Caki2 (cell line): ENCODE data around the gene PRC1. TPM values are rescaled to one million over a fixed set of nuclear protein-coding genes. Genes with fewer than 3 reads are reported as not detected.
"Not testable (repeated sequence)": the region's sequence is repeated elsewhere in the genome, so short reads cannot be mapped to it uniquely, and the experiment has no call there.

Experiments
- DNase-seq: peaks from one replicate; pipeline ENCODE4 v3.0.0-alpha.2; 2015; ENCODE audit warnings: low read depth
- in situ Hi-C: cut with HindIII; loops from 2 replicates; pipeline ENCODE4 v1.10.0; 2016; ENCODE audit warnings: low sequenced_read_pairs, low pct_unique_long_range_greater_than_20kb, mixed read lengths
- total RNA-seq: library from RNA; depleted of rRNA; stranded (reverse); fragments of >200 nt; shearing (Covaris generic); gene quantifications from 2 replicates; pipeline ENCODE4 v1.2.3, GENCODE V29; 2014; ENCODE audit warnings: low replicate concordance; rRNA removed

Gene PRC1, protein sequence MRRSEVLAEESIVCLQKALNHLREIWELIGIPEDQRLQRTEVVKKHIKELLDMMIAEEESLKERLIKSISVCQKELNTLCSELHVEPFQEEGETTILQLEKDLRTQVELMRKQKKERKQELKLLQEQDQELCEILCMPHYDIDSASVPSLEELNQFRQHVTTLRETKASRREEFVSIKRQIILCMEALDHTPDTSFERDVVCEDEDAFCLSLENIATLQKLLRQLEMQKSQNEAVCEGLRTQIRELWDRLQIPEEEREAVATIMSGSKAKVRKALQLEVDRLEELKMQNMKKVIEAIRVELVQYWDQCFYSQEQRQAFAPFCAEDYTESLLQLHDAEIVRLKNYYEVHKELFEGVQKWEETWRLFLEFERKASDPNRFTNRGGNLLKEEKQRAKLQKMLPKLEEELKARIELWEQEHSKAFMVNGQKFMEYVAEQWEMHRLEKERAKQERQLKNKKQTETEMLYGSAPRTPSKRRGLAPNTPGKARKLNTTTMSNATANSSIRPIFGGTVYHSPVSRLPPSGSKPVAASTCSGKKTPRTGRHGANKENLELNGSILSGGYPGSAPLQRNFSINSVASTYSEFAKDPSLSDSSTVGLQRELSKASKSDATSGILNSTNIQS
- 164 and 189 TPM in 2 replicates for total RNA-seq

DNA sequence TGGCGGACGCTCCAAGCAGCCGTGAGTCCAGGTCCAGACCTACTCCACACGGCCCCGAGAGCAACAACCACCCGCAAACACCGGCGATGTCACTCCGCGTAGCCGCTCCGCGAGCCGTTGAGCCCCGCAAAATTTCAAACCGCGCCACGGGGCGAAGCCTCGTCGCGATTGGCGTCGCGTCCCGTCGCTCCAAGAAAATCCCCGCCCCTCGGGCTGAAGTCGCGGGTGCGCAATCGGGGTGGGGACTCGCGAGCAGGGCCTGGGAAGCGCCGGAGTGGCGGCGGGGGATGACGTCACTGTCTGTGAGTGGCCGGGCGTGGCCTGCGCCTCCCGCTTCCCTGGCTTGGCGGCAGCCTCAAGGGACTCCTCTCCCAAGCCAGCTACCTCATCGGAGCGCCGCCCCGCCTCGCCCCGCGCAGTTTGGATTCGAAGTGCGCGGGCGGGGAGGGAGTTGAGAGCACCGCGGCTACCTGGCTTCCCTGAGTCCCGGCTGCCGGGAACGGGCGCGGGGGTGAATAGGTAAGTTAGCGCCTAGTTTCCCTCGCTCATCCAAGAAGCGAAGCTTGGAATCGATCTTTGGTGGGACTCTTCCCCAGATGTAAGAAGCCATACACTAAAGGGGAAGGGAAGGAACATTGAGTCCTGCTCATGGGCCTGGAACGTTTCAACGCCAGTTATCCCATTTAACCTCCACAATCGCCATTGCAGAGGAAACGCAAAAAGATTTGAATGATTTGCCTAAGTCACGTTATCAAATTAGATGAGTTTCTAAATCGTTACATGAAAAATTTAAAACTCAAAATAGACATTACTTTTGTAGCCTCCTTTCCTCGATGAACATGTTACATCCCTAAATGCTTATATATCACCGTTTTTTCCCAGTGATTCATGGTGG is at the start of gene PRC1:
Gene PRC1, minus strand, starts transcription at position 119 of the 895 bp plus-strand sequence. Its CDS starts 118 bp downstream, at position 1.
- in situ Hi-C loops = no loop called here
- DNase-seq = peak; percentile 98

GRCh38 chr15:91043202-91043874 is 49.0 kb upstream of the PRC1 start:
- in situ Hi-C loops = no loop called here
- DNase-seq = no peak

GRCh38 chr15:91040856-91041255 is 46.5 kb upstream of the PRC1 start:
- no peak for DNase-seq
- in situ Hi-C loops = no loop called here

DNA sequence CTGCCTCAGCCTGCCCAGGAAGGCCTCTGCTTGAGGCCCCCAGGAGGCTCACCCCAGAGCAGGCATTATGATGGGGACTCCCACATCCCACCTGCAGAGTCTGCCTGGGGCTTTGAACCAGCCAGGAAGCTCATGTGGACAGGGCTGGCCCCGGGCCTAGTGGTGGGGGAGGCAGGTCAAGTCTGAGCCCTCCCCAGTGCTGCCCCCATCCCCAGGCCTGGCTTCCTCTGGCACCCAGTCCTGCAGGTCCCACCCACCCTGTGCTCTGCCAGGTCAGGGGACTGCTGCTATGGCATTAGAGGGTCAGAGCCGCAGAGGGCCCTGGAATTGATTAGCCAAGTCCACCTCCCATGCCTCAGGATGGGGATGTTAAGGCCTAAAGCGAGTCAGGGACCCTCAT is 45.7 kb upstream of the PRC1 start:
- no peak for DNase-seq
- in situ Hi-C loops = no loop called here

DNA sequence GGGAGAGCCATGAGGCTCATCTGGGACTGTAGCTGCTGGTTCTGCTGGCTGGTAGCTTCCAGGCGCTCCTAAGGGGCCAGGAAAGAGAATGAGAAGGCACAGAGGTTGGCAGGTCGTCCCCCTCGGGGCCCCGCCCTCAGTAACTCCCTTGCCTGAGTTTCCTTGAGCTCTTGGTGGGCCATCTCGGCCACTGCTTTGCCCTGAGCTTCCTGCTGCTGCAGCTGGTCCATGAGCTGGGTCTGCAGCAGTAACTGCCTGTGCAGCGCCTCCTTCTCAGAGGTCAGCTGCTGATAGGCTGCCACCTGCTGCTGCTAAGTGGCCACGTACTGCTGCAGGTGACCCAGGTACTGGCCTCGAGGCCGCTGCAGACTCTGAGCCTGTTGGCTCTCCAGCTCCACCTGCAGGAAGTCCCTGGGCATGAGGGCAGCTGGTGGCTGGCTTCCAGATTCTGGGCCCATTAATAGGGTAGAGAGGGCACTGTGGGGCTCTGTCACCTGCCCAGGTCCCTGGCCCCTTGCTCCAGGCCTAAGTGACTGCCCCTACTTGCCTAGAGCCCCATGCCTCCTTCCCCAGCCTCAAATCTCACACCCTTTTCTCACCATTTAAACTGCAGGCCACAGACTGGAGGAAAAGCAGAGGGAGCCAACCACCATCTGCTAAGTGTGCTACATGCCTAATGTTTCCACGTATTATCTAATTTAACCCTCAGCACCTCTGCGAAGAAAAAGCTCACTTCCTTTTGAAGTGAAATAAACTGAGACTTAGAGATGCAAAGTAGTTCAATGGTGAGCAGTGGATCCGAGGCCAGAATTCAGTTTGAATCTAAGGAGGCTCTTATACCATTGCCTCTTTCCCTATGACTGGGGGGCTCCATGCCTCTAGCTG is 38.8 kb upstream of the PRC1 start:
- peak; percentile 25 for DNase-seq
- in situ Hi-C loops = no loop called here

GRCh38 chr15:91031796-91032195 is 37.5 kb upstream of the PRC1 start:
- in situ Hi-C loops = no loop called here
- no peak for DNase-seq

DNA sequence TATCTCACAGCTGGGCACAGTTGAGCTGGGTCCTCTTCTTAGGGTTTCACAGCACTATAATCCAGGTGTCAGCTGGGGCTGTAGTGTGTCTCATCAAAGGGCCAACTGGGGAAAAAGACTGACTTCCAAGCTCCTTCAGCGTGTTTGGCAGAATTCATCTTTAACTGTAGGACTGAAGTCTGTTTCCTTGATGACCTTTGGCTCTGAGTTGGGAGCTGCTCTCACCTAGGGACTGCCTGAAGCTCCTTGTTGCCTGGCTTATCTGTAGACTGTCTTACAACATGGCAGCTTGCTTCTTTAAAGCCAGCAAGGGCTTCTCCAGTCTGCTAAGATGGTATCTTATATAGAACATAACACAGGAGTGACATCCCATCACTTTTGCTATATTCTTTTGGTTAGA is 33.3 kb upstream of the PRC1 start:
- in situ Hi-C loops = no loop called here
- no peak for DNase-seq

DNA sequence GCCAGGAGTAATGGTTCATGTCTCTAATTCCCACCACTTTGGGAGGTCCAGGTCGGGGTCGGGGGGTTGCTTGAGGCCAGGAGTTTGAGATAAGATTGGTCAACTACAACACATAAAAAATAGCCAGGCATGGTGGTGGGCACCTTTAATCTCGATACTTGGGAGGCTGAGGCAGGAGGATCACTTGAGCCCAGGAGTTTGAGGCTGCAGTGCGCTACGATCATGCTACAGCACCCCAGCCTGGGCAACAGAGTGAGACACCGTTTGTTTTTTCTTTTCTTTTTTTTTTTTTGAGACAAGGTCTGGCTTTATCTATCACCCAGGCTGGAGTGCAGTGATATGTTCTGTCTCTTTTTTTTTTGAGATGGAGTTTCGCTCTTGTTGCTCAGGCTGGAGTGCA is 29.4 kb upstream of the PRC1 start:
- in situ Hi-C loops = no loop called here
- DNase-seq = no peak

DNA sequence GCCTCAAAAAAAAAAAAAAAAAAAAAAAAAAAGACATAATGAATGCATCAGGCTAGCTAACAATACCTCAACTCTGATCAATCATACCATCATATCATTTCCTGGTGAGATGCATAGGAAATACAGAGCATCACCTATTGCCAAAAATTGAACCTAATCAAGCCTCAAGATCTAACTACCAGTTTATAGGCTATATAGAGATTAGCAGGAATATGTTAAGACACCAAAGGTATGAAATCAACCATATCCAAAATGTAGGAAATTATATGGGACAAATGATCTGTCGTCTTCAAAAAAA is 28.4 kb upstream of the PRC1 start:
- DNase-seq = no peak
- in situ Hi-C loops = no loop called here

- in situ Hi-C loops = no loop called here
- DNase-seq = peak; percentile 81
These were observed 27.9 kb upstream of the PRC1 start, which contains the start of gene VPS33B for GRCh38 chr15:91022075-91022831. Gene VPS33B, minus strand, starts transcription at chr15:91022594. Its CDS starts 345 bp downstream, at chr15:91022249.

GRCh38 chr15:91021516-91022074 is 27.3 kb upstream of the PRC1 start:
- in situ Hi-C loops = no loop called here
- DNase-seq = peak; percentile 30

GRCh38 chr15:91018158-91018557 is 23.8 kb upstream of the PRC1 start:
- DNase-seq = no peak
- in situ Hi-C loops = no loop called here

GRCh38 chr15:91017716-91018115 is 23.4 kb upstream of the PRC1 start:
- no peak for DNase-seq
- in situ Hi-C loops = no loop called here

GRCh38 chr15:91013701-91014100 is 19.4 kb upstream of the PRC1 start:
- in situ Hi-C loops, DNase-seq: not testable (repeated sequence)

GRCh38 chr15:91007266-91007665 is 12.9 kb upstream of the PRC1 start:
- in situ Hi-C loops = no loop called here
- DNase-seq = no peak

DNA sequence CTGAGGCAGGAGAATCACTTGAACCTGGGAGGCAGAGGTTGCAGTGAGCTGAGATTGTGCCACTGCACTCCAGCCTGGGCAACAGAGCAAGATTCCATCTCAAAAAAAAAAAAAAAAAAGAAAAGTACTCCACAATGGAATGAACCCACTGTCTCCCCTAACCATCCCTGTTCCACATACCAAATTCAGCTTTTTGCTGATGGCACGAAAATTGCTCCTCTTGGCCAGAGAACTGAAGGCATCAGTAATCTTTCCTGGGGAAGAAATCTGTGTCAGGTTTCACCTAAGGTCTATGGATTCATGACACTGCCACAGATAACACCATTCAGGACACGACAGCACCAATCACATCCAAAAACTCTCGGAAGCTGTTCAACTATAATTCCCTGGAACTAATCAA is 6.9 kb upstream of the PRC1 start:
- in situ Hi-C loops = no loop called here
- DNase-seq = no peak

GRCh38 chr15:90998737-90999136 is 4.4 kb upstream of the PRC1 start:
- DNase-seq = no peak
- in situ Hi-C loops = no loop called here
